A673 (cell line): ENCODE results near the gene CFAP61. TPM values are rescaled to one million over a fixed set of nuclear protein-coding genes. Genes with fewer than 3 reads are reported as not detected.

ENCODE experiments used
- BruUV-seq: library from RNA; stranded (reverse); fragments of 400-500 nt; replicated peaks from 2 replicates; lab custom pipeline; 2021; lab: Mats Ljungman, UMichigan
- CTCF ChIA-PET: fragments of 300-600 bp; sonication (Branson Sonifier 250); formaldehyde crosslinking; loops from one replicate; lab custom pipeline; 2022; ENCODE audit warnings: antibody characterized with exemption; lab: Charles Lee
- POLR2A ChIA-PET: fragments of 300-600 bp; sonication (Branson Sonifier 250); formaldehyde crosslinking; loops from one replicate; lab custom pipeline; 2022; ENCODE audit warnings: antibody characterized with exemption; ENCODE audit not compliant: low non-redundant PET; lab: Charles Lee
- DNase-seq: peaks from one replicate; pipeline ENCODE4 v3.0.0-alpha.2; 2015; ENCODE audit warnings: low spot score
- H3K27ac ChIP-seq: fragments of 200-600 bp; sonication (generic); 2 replicates; pipeline ENCODE4 v1.5.1; 2016; ENCODE audit warnings: mixed run types, low read depth, mild to moderate bottlenecking, mixed read lengths, antibody characterized with exemption, low read length; ENCODE audit not compliant: poor library complexity, severe bottlenecking
- H3K27me3 ChIP-seq: fragments of 200-600 bp; sonication (generic); replicated peaks from 2 replicates; pipeline ENCODE4 v1.6.1; 2017; ENCODE audit warnings: mixed run types, low read depth, mild to moderate bottlenecking, mixed read lengths, antibody characterized with exemption, low read length; ENCODE audit not compliant: insufficient read depth, poor library complexity
- H3K36me3 ChIP-seq: fragments of 200-600 bp; sonication (generic); 2 replicates; pipeline ENCODE4 v1.6.1; 2016; ENCODE audit warnings: mixed run types, mild to moderate bottlenecking, mixed read lengths, antibody characterized with exemption, low read length; ENCODE audit not compliant: insufficient read depth, poor library complexity, severe bottlenecking
- H3K4me1 ChIP-seq: fragments of 200-600 bp; sonication (generic); 2 replicates; pipeline ENCODE4 v1.6.1; 2017; ENCODE audit warnings: mixed run types, mild to moderate bottlenecking, mixed read lengths, antibody characterized with exemption, low read length; ENCODE audit not compliant: insufficient read depth, poor library complexity, severe bottlenecking
- H3K4me3 ChIP-seq: fragments of 200-600 bp; sonication (generic); 2 replicates; pipeline ENCODE4 v1.5.1; 2016; ENCODE audit warnings: low read depth, mixed run types, mild to moderate bottlenecking, mixed read lengths, low read length; ENCODE audit not compliant: poor library complexity, severe bottlenecking
- H3K9me3 ChIP-seq: fragments of 200-600 bp; sonication (generic); 2 replicates; pipeline ENCODE4 v1.6.1; 2016; ENCODE audit warnings: mixed run types, low read depth, mild to moderate bottlenecking, mixed read lengths, antibody characterized with exemption, low read length; ENCODE audit not compliant: poor library complexity, severe bottlenecking
- CTCF ChIP-seq: fragments of 300-800, 200-600 bp; sonication (generic); conservative IDR thresholded peaks from 2 replicates; pipeline ENCODE4 v1.5.1; 2017; ENCODE audit warnings: low read depth, mild to moderate bottlenecking, antibody characterized with exemption, low read length, moderate library complexity, mixed read lengths
- EZH2 ChIP-seq: fragments of 200-600 bp; sonication (generic); IDR thresholded peaks from 2 replicates; pipeline ENCODE4 v1.6.1; 2017; ENCODE audit warnings: borderline replicate concordance, low read depth, mild to moderate bottlenecking, mixed read lengths, antibody characterized with exemption, low read length; ENCODE audit not compliant: poor library complexity, severe bottlenecking
- intact Hi-C: fragments of 100-400 bp; cut with micrococcal nuclease; formaldehyde crosslinking; loops from one replicate; pipeline ENCODE4 v1.10.0; 2022; ENCODE audit not compliant: unreplicated experiment
- total RNA-seq: library from RNA; stranded (reverse); gene quantifications from 2 replicates; pipeline ENCODE4 v1.2.3, GENCODE V29; 2021

Gene CFAP61
- total RNA-seq, 1 experiment from 2014 or later: not detected

DNA sequence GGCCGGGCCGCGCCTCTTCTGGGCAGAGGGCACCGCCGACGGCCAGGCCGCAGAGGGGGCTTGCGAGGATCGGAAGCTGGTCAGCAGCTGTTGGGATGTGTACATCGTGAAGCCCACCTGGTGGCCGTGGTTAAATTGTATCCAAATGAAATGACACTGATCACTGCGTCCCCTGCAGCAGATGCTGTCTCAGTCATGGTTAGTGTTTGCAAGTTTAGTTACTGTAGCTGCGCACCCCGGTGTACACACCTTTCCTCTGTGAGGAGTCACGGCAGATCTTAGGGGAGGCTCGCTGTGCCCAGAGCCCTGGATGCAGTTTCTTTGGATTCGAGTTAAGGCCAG lies 34.5 kb upstream of the CFAP61 start:
- Histone ChIP-seq H3K36me3 (peaks cover 6% of the 10 kb centered on the region), H3K4me3 (peak overlapping the region; percentile 99), H3K9me3 (no peaks in the 10 kb centered on the region), H3K27ac (peak overlapping the region; percentile 88), H3K27me3 (no peaks in the 10 kb centered on the region), H3K4me1 (peaks cover 4% of the 10 kb centered on the region)
- CTCF ChIA-PET: no interaction called here
- peak; percentile 5 for DNase-seq
- BruUV-seq: no TSS peak
- TF ChIP-seq EZH2 (no peak), CTCF (no peak)
- POLR2A ChIA-PET: no interaction called here
- intact Hi-C loops: no loop called here

DNA sequence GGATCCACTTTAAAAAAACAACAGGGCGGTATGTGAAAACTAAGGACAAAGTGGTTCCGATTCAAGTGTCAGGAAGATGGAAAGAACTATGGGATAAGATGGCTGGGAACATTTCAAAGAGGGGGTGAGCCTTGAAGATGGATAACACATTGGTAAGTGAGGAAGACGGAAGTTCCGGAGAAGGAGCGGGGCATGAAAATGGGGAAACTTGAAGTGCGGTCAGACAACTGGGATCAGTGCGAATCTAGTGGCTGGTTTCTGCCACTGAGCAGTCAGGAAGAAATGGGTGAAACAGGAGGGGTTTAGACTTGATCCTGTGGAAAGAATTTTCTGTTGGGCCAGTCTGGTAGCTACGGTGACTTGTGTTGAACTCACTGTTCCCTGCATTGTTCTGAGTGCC lies 34.0 kb upstream of the CFAP61 start:
- TSS peak; percentile 78 for BruUV-seq
- no peak for DNase-seq
- Histone ChIP-seq H3K9me3 (no peaks in the 10 kb centered on the region), H3K4me1 (peaks cover 4% of the 10 kb centered on the region), H3K27me3 (no peaks in the 10 kb centered on the region), H3K27ac (no peak overlapping the region), H3K4me3 (peak overlapping the region; percentile 99), H3K36me3 (peaks cover 6% of the 10 kb centered on the region)
- POLR2A ChIA-PET: no interaction called here
- intact Hi-C loops: no loop called here
- CTCF ChIA-PET: interaction anchor here (0.6 kb wide), 1 partner anchor 1005 kb away, joined by 3 read pairs; no protein-coding TSS in a partner anchor
- no peak for TF ChIP-seq EZH2
- TF ChIP-seq CTCF: no peak

- Histone ChIP-seq H3K4me3 (no peak overlapping the region), H3K27ac (no peak overlapping the region), H3K4me1 (peaks cover 4% of the 10 kb centered on the region), H3K9me3 (no peaks in the 10 kb centered on the region), H3K36me3 (peaks cover 6% of the 10 kb centered on the region), H3K27me3 (no peaks in the 10 kb centered on the region)
- CTCF ChIA-PET: interaction anchor here (0.6 kb wide), 1 partner anchor 1006 kb away, joined by 3 read pairs; no protein-coding TSS in a partner anchor
- no peak for DNase-seq
- no TSS peak for BruUV-seq
- POLR2A ChIA-PET: no interaction called here
- intact Hi-C loops: no loop called here
- no peak for TF ChIP-seq CTCF
- TF ChIP-seq EZH2: no peak
These were observed 33.2 kb upstream of the CFAP61 start for GRCh38 chr20:20019123-20019522.
